Adrenal gland (tissue), 5 donors: ENCODE measurements around the gene SH3GLB2.

ENCODE experiments used
- CTCF ChIP-seq, 6 experiments: fragments of 450-650 bp in 4 of 6; fragments of 200-600 bp in 2 of 6; sonication (generic) in 1 of 6; IDR thresholded peaks; 1 replicate in 5 of 6; 2 replicates in 1 of 6; pipeline versions ENCODE4 v1.5.1 to v1.8.0; 2016 to 2021; ENCODE audit warnings: antibody characterized with exemption in 6 of 6, mild to moderate bottlenecking in 2 of 6, moderate library complexity in 1 of 6
- POLR2A ChIP-seq, 2 donors: fragments of 450-650 bp; IDR thresholded peaks; one replicate each; pipeline ENCODE4 v1.6.1; 2017; ENCODE audit warnings: antibody characterized with exemption in 2 of 2, mild to moderate bottlenecking in 2 of 2, moderate library complexity in 1 of 2
- donor health status: DM: no; HTN: no; CAD: no.

- TF ChIP-seq POLR2A (IDR thresholded peaks at IDR 0.05) (peak in 1 of 2 donors; percentile 46), CTCF (IDR thresholded peaks at IDR 0.05) (no peak)
These were observed 9.6 kb upstream of the SH3GLB2 start for GRCh38 chr9:129037767-129038098.
